ENCODE results near the gene YY1.

- TF ChIP-seq, protein P1, sequence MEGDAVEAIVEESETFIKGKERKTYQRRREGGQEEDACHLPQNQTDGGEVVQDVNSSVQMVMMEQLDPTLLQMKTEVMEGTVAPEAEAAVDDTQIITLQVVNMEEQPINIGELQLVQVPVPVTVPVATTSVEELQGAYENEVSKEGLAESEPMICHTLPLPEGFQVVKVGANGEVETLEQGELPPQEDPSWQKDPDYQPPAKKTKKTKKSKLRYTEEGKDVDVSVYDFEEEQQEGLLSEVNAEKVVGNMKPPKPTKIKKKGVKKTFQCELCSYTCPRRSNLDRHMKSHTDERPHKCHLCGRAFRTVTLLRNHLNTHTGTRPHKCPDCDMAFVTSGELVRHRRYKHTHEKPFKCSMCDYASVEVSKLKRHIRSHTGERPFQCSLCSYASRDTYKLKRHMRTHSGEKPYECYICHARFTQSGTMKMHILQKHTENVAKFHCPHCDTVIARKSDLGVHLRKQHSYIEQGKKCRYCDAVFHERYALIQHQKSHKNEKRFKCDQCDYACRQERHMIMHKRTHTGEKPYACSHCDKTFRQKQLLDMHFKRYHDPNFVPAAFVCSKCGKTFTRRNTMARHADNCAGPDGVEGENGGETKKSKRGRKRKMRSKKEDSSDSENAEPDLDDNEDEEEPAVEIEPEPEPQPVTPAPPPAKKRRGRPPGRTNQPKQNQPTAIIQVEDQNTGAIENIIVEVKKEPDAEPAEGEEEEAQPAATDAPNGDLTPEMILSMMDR (IDR thresholded peaks at IDR 0.05), result no peak
- no peak for TF ChIP-seq ZFX (IDR thresholded peaks at IDR 0.05; ENCODE audit: borderline replicate concordance)
Measured at GRCh38 chr14:100224229-100224866, 14.6 kb upstream of the YY1 start.
